Endodermal cell (in vitro differentiated cells): ENCODE measurements around the gene ANKLE2. TPM values are rescaled to one million over a fixed set of nuclear protein-coding genes. Genes with fewer than 3 reads are reported as not detected.

Experiments used
- DNase-seq: peaks from one replicate; pipeline ENCODE4 v3.0.0-alpha.2; 2017
- H3K27ac ChIP-seq: 2 replicates; pipeline ENCODE4 v1.5.1; 2013; ENCODE audit warnings: mild to moderate bottlenecking, low read depth, low read length, moderate library complexity
- H3K27me3 ChIP-seq: 2 replicates; pipeline ENCODE4 v1.6.1; 2013; ENCODE audit warnings: mild to moderate bottlenecking, low read length, moderate library complexity; ENCODE audit not compliant: insufficient read depth, control insufficient read depth, poor library complexity, severe bottlenecking
- H3K36me3 ChIP-seq: 2 replicates; pipeline ENCODE4 v1.7.0; 2013; ENCODE audit warnings: mild to moderate bottlenecking, low read length, moderate library complexity; ENCODE audit not compliant: control insufficient read depth, insufficient read depth
- H3K4me1 ChIP-seq: one replicate; pipeline ENCODE4 v1.7.0; 2013; ENCODE audit warnings: low read length; ENCODE audit not compliant: control insufficient read depth, insufficient read depth
- H3K4me3 ChIP-seq: 2 replicates; pipeline ENCODE4 v1.5.1; 2013; ENCODE audit warnings: mild to moderate bottlenecking, low read length, moderate library complexity
- H3K9ac ChIP-seq: 2 replicates; pipeline ENCODE4 v1.6.1; 2013; ENCODE audit warnings: mild to moderate bottlenecking, low read length, moderate library complexity; ENCODE audit not compliant: poor library complexity, severe bottlenecking; ENCODE audit errors: extremely low read depth
- H3K9me3 ChIP-seq: 2 replicates; pipeline ENCODE4 v1.6.1; 2013; ENCODE audit warnings: mild to moderate bottlenecking, low read length, moderate library complexity; ENCODE audit not compliant: control insufficient read depth
- H3K27ac Mint-ChIP-seq: 2 replicates; pipeline ENCODE4 v1.8.0; 2020; ENCODE audit warnings: mixed read lengths
- H3K27me3 Mint-ChIP-seq: 2 replicates; pipeline ENCODE4 v1.8.0; 2021; ENCODE audit warnings: mild to moderate bottlenecking, mixed read lengths; ENCODE audit not compliant: insufficient read depth
- H3K36me3 Mint-ChIP-seq: 2 replicates; pipeline ENCODE4 v1.8.0; 2020; ENCODE audit warnings: low read depth, mixed read lengths
- H3K4me1 Mint-ChIP-seq: 2 replicates; pipeline ENCODE4 v1.8.0; 2020; ENCODE audit warnings: mixed read lengths
- H3K4me3 Mint-ChIP-seq: 2 replicates; pipeline ENCODE4 v1.8.0; 2020; ENCODE audit warnings: mild to moderate bottlenecking, moderate library complexity, mixed read lengths
- H3K9me3 Mint-ChIP-seq: 2 replicates; pipeline ENCODE4 v1.8.0; 2020; ENCODE audit warnings: mild to moderate bottlenecking, mixed read lengths
- CTCF ChIP-seq: fragments of 200-600 bp; sonication (generic); conservative IDR thresholded peaks from 2 replicates; pipeline ENCODE4 v1.5.0; 2021; ENCODE audit warnings: antibody characterized with exemption, mild to moderate bottlenecking
- WGBS, 2 experiments: methylation state at CpG; one replicate each; pipeline versions ENCODE4 v1.1.5 to v1.1.7; 2013; ENCODE audit warnings: missing lambda C conversion rate in 2 of 2, mixed read lengths in 1 of 2; ENCODE audit not compliant: insufficient coverage in 1 of 2, insufficient read length in 1 of 2; 5-methylcytosine and 5-hydroxymethylcytosine counted together
- total RNA-seq, 2 donors: library from RNA; stranded (reverse); fragmentation: NEBNext Ultra II Directional in 1 of 2; extraction: Animal tissue kit (Norgen Biotek cat#: 25700) in 1 of 2; gene quantifications; 2 replicates in 1 of 2; 3 replicates in 1 of 2; pipeline ENCODE4 v1.2.1, GENCODE V29; 2021

The ANKLE2 gene
- total RNA-seq, 2 donors from 2014 or later = 87.8 to 88.5 TPM

- H3K4me3 Mint-ChIP-seq = no peak overlapping the region
- Histone ChIP-seq H3K27ac (no peak overlapping the region), H3K27me3 (no peaks in the 10 kb centered on the region), H3K4me1 (peaks cover under 1% of the 10 kb centered on the region), H3K9me3 (no peaks in the 10 kb centered on the region), H3K36me3 (peaks cover 26% of the 10 kb centered on the region), H3K9ac (no peak overlapping the region), H3K4me3 (no peak overlapping the region)
- TF ChIP-seq CTCF = peak; percentile 14
- peak overlapping the region; percentile 77 for H3K27ac Mint-ChIP-seq
- H3K36me3 Mint-ChIP-seq = peaks cover 16% of the 10 kb centered on the region
- peaks cover 14% of the 10 kb centered on the region for H3K4me1 Mint-ChIP-seq
- 76 to 90% methylated on average over 7 to 11 of the region's 11 CpGs for WGBS, 2 experiments
- H3K9me3 Mint-ChIP-seq = no peaks in the 10 kb centered on the region
- no peak for DNase-seq
- no peaks in the 10 kb centered on the region for H3K27me3 Mint-ChIP-seq
Measured at GRCh38 chr12:132765361-132765760, 3.7 kb upstream of the ANKLE2 start.

- Mint-ChIP-seq H3K27me3 (no peaks in the 10 kb centered on the region), H3K4me1 (peaks cover 18% of the 10 kb centered on the region), H3K27ac (no peak overlapping the region), H3K4me3 (no peak overlapping the region), H3K36me3 (peaks cover 14% of the 10 kb centered on the region), H3K9me3 (no peaks in the 10 kb centered on the region)
- Histone ChIP-seq H3K27ac (no peak overlapping the region), H3K9me3 (no peaks in the 10 kb centered on the region), H3K4me3 (no peak overlapping the region), H3K4me1 (peaks cover 4% of the 10 kb centered on the region), H3K9ac (no peak overlapping the region), H3K27me3 (no peaks in the 10 kb centered on the region), H3K36me3 (peaks cover 19% of the 10 kb centered on the region)
- no peak for TF ChIP-seq CTCF
- DNase-seq = no peak
- 98 to 99% methylated on average over 14 to 20 of the region's 20 CpGs for WGBS, 2 experiments
Measured at GRCh38 chr12:132764231-132764630, 2.6 kb upstream of the ANKLE2 start.

- WGBS, 2 experiments = 1 to 2% methylated on average over 17 to 89 of the region's 89 CpGs
- Histone ChIP-seq H3K4me1 (peaks cover 4% of the 10 kb centered on the region), H3K4me3 (peak overlapping the region; percentile 85), H3K36me3 (peaks cover 17% of the 10 kb centered on the region), H3K9ac (peak overlapping the region; percentile 92), H3K27ac (peak overlapping the region; percentile 96), H3K9me3 (no peaks in the 10 kb centered on the region), H3K27me3 (no peaks in the 10 kb centered on the region)
- Mint-ChIP-seq H3K4me3 (peak overlapping the region; percentile 93), H3K4me1 (peaks cover 15% of the 10 kb centered on the region), H3K27me3 (no peaks in the 10 kb centered on the region), H3K27ac (peak overlapping the region; percentile 86), H3K9me3 (no peaks in the 10 kb centered on the region), H3K36me3 (peaks cover 21% of the 10 kb centered on the region)
- peak; percentile 47 for TF ChIP-seq CTCF
- peak; percentile 91 for DNase-seq
Measured at GRCh38 chr12:132761921-132762583, 420 bp upstream of the ANKLE2 start.
